SK-N-SH treated with all-trans-retinoic acid at 6 μM for 48 hours (cell line): Measurements from ENCODE around the gene NSG1.

Source experiments
- ATAC-seq: fragments of 200-7000 bp; cut with Tn5 transposase; 3 replicates; pipeline ENCODE4 v1.9.1; 2020; ENCODE audit warnings: mild to moderate bottlenecking, moderate library complexity
- ARNTL ChIP-seq: fragments of 450-650 bp; formaldehyde crosslinking; IDR thresholded peaks from 2 replicates; pipeline ENCODE4 v1.5.0; 2020; ENCODE audit warnings: low read depth, mild to moderate bottlenecking, moderate library complexity, borderline replicate concordance
- CSDC2 ChIP-seq: fragments of 250-450 bp; sonication (Bioruptor Pico); IDR thresholded peaks from 2 replicates; pipeline ENCODE4 v1.5.0; 2020; ENCODE audit warnings: mild to moderate bottlenecking, moderate library complexity
- ESRRG ChIP-seq: fragments of 250-450 bp; sonication (Bioruptor Pico); IDR thresholded peaks from 2 replicates; pipeline ENCODE4 v1.6.1; 2021; ENCODE audit warnings: mild to moderate bottlenecking
- GLIS3 ChIP-seq: fragments of 250-450 bp; sonication (Bioruptor Pico); IDR thresholded peaks from 2 replicates; pipeline ENCODE4 v1.5.0; 2020; ENCODE audit warnings: mild to moderate bottlenecking, moderate library complexity
- ISL1 ChIP-seq: fragments of 250-450 bp; sonication (Bioruptor Pico); IDR thresholded peaks from 2 replicates; pipeline ENCODE4 v2.1.2; 2022; ENCODE audit warnings: mild to moderate bottlenecking, moderate library complexity
- OSR1 ChIP-seq: fragments of 250-450 bp; sonication (Bioruptor Pico); IDR thresholded peaks from 2 replicates; pipeline ENCODE4 v1.8.0; 2022; ENCODE audit warnings: moderate library complexity, mild to moderate bottlenecking, inconsistent platforms
- PATZ1 ChIP-seq: fragments of 250-450 bp; sonication (Bioruptor Pico); IDR thresholded peaks from 2 replicates; pipeline ENCODE4 v1.8.0; 2020; ENCODE audit warnings: mild to moderate bottlenecking, moderate library complexity, borderline replicate concordance
- PPARA ChIP-seq: fragments of 250-450 bp; sonication (Bioruptor Pico); IDR thresholded peaks from 2 replicates; pipeline ENCODE4 v1.5.0; 2020; ENCODE audit warnings: mild to moderate bottlenecking, borderline replicate concordance
- RARB ChIP-seq: fragments of 250-450 bp; sonication (Bioruptor Pico); IDR thresholded peaks from 2 replicates; pipeline ENCODE4 v1.8.0; 2021; ENCODE audit warnings: mild to moderate bottlenecking, moderate library complexity
- SNAI2 ChIP-seq: fragments of 250-450 bp; sonication (Bioruptor Pico); IDR thresholded peaks from 2 replicates; pipeline ENCODE4 v1.5.0; 2020; ENCODE audit warnings: mild to moderate bottlenecking, moderate library complexity
- TCF4 ChIP-seq: fragments of 250-450 bp; sonication (Bioruptor Pico); IDR thresholded peaks from 2 replicates; pipeline ENCODE4 v1.8.0; 2021; ENCODE audit warnings: mild to moderate bottlenecking, moderate library complexity, borderline replicate concordance
- ZC3H10 ChIP-seq: fragments of 250-450 bp; sonication (Bioruptor Pico); IDR thresholded peaks from 2 replicates; pipeline ENCODE4 v1.5.1; 2021; ENCODE audit warnings: mild to moderate bottlenecking, moderate library complexity
- ZFP30 ChIP-seq: fragments of 450-650 bp; formaldehyde crosslinking; IDR thresholded peaks from 2 replicates; pipeline ENCODE4 v1.5.0; 2022; ENCODE audit warnings: mild to moderate bottlenecking, moderate library complexity
- ZNF70 ChIP-seq: fragments of 450-650 bp; formaldehyde crosslinking; IDR thresholded peaks from 2 replicates; pipeline ENCODE4 v1.5.0; 2020; ENCODE audit warnings: mild to moderate bottlenecking, moderate library complexity
- ZNF8 ChIP-seq: fragments of 450-650 bp; formaldehyde crosslinking; IDR thresholded peaks from 2 replicates; pipeline ENCODE4 v1.5.0; 2020; ENCODE audit warnings: mild to moderate bottlenecking, moderate library complexity
- TF ChIP-seq, protein P1 (sequence below): fragments of 250-450 bp; sonication (Bioruptor Pico); IDR thresholded peaks from 2 replicates; pipeline ENCODE4 v1.8.0; 2021; ENCODE audit warnings: low read depth, mild to moderate bottlenecking, moderate library complexity, borderline replicate concordance
- TF ChIP-seq, protein P2 (sequence below): fragments of 250-450 bp; sonication (Bioruptor Pico); IDR thresholded peaks from 2 replicates; pipeline ENCODE4 v1.5.0; 2020; ENCODE audit warnings: mild to moderate bottlenecking, moderate library complexity
- TF ChIP-seq, protein P3 (sequence below): fragments of 250-450 bp; sonication (Bioruptor Pico); IDR thresholded peaks from 2 replicates; pipeline ENCODE4 v1.5.1; 2020; ENCODE audit warnings: low read depth, mild to moderate bottlenecking, moderate library complexity

NSG1 gene

GRCh38 chr4:4411906-4412305 lies 25.0 kb downstream of the NSG1 start:
- no peak for ATAC-seq
- TF ChIP-seq SNAI2 (no peak), ZC3H10 (CRISPR knock-in tag) (no peak), ISL1 (CRISPR knock-in tag) (no peak), RARB (CRISPR knock-in tag) (no peak), TCF4 (CRISPR knock-in tag) (no peak), GLIS3 (CRISPR knock-in tag) (no peak), PPARA (CRISPR knock-in tag) (no peak)
- TF ChIP-seq, protein P1, sequence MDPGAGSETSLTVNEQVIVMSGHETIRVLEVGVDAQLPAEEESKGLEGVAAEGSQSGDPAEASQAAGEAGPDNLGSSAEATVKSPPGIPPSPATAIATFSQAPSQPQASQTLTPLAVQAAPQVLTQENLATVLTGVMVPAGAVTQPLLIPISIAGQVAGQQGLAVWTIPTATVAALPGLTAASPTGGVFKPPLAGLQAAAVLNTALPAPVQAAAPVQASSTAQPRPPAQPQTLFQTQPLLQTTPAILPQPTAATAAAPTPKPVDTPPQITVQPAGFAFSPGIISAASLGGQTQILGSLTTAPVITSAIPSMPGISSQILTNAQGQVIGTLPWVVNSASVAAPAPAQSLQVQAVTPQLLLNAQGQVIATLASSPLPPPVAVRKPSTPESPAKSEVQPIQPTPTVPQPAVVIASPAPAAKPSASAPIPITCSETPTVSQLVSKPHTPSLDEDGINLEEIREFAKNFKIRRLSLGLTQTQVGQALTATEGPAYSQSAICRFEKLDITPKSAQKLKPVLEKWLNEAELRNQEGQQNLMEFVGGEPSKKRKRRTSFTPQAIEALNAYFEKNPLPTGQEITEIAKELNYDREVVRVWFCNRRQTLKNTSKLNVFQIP = no peak

GRCh38 chr4:4412641-4413372 lies 25.9 kb downstream of the NSG1 start:
- TF ChIP-seq ZNF70 (CRISPR knock-in tag) (no peak), PPARA (CRISPR knock-in tag) (no peak), ZFP30 (CRISPR knock-in tag) (no peak)
- TF ChIP-seq, protein P2, sequence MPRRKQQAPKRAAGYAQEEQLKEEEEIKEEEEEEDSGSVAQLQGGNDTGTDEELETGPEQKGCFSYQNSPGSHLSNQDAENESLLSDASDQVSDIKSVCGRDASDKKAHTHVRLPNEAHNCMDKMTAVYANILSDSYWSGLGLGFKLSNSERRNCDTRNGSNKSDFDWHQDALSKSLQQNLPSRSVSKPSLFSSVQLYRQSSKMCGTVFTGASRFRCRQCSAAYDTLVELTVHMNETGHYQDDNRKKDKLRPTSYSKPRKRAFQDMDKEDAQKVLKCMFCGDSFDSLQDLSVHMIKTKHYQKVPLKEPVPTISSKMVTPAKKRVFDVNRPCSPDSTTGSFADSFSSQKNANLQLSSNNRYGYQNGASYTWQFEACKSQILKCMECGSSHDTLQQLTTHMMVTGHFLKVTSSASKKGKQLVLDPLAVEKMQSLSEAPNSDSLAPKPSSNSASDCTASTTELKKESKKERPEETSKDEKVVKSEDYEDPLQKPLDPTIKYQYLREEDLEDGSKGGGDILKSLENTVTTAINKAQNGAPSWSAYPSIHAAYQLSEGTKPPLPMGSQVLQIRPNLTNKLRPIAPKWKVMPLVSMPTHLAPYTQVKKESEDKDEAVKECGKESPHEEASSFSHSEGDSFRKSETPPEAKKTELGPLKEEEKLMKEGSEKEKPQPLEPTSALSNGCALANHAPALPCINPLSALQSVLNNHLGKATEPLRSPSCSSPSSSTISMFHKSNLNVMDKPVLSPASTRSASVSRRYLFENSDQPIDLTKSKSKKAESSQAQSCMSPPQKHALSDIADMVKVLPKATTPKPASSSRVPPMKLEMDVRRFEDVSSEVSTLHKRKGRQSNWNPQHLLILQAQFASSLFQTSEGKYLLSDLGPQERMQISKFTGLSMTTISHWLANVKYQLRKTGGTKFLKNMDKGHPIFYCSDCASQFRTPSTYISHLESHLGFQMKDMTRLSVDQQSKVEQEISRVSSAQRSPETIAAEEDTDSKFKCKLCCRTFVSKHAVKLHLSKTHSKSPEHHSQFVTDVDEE (CRISPR knock-in tag) = no peak
- no peak for ATAC-seq

DNA sequence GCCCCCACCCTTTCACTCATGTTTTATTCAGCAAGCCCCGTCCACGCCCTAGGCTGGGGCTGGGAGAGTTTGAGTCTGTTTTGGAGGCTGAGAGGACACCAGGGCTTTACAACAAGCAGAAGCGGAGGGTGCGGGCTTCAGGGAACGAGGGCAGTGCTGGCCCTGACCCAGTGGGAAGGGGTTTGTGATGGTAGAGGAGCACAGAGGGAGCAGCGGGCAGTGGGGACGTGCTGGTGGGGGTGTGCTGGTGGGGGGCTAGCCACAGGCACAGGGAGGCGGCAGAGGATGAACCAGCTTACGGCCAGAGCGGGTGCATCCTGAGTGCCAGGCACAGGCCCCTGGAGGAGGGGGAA lies 26.4 kb downstream of the NSG1 start:
- TF ChIP-seq, protein P2 (CRISPR knock-in tag) = no peak
- no peak for TF ChIP-seq TCF4 (CRISPR knock-in tag)
- ATAC-seq = no peak; the same call in 2 of the 3 replicates

- ATAC-seq = no peak
- TF ChIP-seq ZFP30 (CRISPR knock-in tag) (no peak), ARNTL (CRISPR knock-in tag) (no peak), ZNF8 (CRISPR knock-in tag) (no peak), TCF4 (CRISPR knock-in tag) (no peak), PATZ1 (CRISPR knock-in tag) (no peak), OSR1 (no peak), ESRRG (no peak), GLIS3 (CRISPR knock-in tag) (no peak), ISL1 (CRISPR knock-in tag) (no peak), CSDC2 (no peak), ZC3H10 (CRISPR knock-in tag) (no peak), ZNF70 (CRISPR knock-in tag) (no peak), SNAI2 (no peak), PPARA (CRISPR knock-in tag) (no peak)
- TF ChIP-seq, protein P3, sequence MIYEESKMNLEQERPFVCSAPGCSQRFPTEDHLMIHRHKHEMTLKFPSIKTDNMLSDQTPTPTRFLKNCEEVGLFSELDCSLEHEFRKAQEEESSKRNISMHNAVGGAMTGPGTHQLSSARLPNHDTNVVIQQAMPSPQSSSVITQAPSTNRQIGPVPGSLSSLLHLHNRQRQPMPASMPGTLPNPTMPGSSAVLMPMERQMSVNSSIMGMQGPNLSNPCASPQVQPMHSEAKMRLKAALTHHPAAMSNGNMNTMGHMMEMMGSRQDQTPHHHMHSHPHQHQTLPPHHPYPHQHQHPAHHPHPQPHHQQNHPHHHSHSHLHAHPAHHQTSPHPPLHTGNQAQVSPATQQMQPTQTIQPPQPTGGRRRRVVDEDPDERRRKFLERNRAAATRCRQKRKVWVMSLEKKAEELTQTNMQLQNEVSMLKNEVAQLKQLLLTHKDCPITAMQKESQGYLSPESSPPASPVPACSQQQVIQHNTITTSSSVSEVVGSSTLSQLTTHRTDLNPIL (CRISPR knock-in tag) = no peak
- TF ChIP-seq, protein P2 (CRISPR knock-in tag) = no peak
- TF ChIP-seq, protein P1 = no peak
- TF ChIP-seq, all 23 proteins: peak for 0
Observed at GRCh38 chr4:4413806-4414205, 26.9 kb downstream of the NSG1 start.
